ENCODE data around the gene RAVER1.
"Not testable (repeated sequence)": the region's sequence is repeated elsewhere in the genome, so short reads cannot be mapped to it uniquely, and the experiment has no call there.

RAVER1 gene

DNA sequence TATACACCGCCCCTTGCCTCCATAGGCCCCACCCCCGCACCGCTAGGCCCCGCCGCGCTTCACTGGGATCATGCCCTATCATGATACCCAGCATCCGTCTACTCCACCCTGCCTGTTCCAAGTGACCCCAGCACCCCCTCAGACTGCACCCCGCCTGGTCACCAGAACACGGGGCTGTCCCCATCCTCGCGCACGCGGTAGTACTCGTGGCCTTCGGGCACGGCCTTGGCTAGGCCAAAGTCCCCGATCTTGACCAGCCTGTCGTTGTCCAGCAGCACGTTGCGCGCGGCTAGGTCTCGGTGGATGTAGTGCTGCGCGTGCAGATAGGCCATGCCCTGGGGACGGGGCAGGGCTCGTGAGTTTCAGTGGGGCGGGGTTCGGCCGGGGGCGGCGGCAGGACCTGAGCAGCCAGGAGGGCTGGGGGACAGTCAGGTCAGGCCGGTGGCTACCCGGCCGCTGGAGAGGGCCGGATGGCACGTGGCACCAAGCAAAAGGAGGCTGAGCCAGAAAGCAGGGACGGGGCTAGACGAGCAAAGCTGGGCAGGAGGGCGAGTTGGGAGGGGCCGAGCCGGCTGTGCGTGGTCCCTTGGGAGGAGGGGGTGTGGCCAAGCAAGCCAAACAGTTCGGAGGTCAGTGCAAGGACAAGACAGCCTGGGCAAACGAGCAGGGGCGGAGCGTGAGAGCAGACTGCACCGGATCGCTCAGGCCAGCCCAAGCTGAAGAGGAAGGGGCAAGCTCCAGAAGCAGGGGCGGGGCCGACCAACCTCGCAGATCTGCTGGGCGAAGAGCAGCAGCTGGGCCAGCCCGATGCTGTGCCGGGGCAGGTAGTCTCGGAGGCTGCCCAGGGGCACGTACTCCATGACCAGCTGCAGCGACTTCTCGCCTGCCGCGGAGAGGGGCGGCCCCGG, 19.7 kb upstream of the RAVER1 start:
- FAIRE-seq (no peak), DNase-seq (ENCODE audit: insufficient read length, low spot score) (no peak)
- TF ChIP-seq SPI1 (IDR thresholded peaks at IDR 0.05; ENCODE audit: low read depth, low read length) = no peak

DNA sequence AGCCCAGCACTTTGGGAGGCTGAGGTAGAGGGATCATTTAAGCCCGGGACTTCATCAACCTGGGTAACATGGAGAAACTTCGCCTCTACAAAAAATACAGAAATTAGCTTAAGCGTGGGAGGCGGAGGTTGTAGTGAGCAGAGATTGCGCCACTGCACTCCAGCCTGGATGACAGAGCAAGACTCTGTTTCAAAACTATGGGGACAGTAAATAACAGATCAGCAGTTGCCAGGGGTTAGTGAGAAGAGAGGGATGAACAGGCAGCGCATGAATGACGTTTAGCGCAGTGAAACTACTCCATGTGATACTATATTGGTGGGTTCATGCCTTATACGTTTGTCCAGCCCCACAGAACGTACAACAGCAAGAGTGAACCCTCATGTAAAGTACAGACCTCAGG, 13.2 kb upstream of the RAVER1 start:
- TF ChIP-seq POLR2A (IDR thresholded peaks at IDR 0.05; ENCODE audit: low read depth, low read length) (no peak), SPI1 (IDR thresholded peaks at IDR 0.05; ENCODE audit: low read depth, low read length) (no peak), POLR2AphosphoS5 (IDR thresholded peaks at IDR 0.05; ENCODE audit: low read depth, low read length) (no peak), TAF1 (IDR thresholded peaks at IDR 0.05; ENCODE audit: low read depth, low read length) (no peak)
- no peak for FAIRE-seq
- no peak for DNase-seq (ENCODE audit: insufficient read length, low spot score)

DNA sequence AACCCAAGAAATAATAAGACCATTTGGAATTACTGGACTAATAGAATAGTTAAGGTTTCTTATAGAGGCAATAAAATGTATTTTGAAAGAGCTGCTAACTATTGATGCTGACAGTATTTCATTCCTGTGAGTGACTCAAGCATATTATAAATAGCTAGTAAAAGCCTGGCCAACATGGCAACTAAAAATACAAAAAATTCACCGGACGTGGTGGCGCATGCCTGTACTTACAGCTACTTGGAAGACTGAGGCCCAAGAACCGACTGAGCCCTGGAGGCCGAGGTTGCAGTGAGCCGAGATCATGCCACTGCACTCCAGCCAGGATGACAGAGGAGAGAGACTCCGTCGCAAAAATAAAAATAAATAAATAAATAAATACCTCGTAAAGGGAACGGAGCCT, 11.5 kb upstream of the RAVER1 start:
- DNase-seq (ENCODE audit: insufficient read length, low spot score) (no peak), FAIRE-seq (no peak)
- TF ChIP-seq POLR2AphosphoS5 (IDR thresholded peaks at IDR 0.05; ENCODE audit: low read depth, low read length) = no peak
- no peak for TF ChIP-seq SPI1 (IDR thresholded peaks at IDR 0.05; ENCODE audit: low read depth, low read length)
- no peak for TF ChIP-seq TAF1 (IDR thresholded peaks at IDR 0.05; ENCODE audit: low read depth, low read length)
- no peak for TF ChIP-seq PAX5 (IDR thresholded peaks at IDR 0.05; ENCODE audit: insufficient read depth, low read length, severe bottlenecking)
- TF ChIP-seq POU2F2 (IDR thresholded peaks at IDR 0.05; ENCODE audit: low read depth, low read length) = no peak
- no peak for TF ChIP-seq POLR2A (IDR thresholded peaks at IDR 0.05; ENCODE audit: low read depth, low read length)

DNA sequence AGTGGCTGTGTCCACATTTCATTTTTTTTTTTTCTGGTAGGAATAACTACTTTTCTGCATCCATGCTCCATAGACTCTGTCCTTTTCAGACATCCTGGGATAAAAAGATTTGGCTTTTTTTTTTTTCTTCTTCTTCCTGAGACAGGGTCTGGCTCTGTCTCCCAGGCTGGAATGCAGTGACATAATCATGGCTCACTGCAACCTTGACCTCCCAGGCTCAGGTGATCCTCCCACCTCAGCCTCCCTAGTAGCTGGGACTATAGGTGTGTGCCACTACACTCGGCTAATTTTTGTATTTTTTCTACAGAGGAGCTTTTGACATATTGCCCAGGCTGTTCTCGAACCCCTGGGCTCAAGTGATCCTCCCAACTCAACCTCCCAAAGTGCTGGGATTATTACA, 10.2 kb upstream of the RAVER1 start:
- FAIRE-seq (no peak), DNase-seq (ENCODE audit: insufficient read length, low spot score) (no peak)
- no peak for TF ChIP-seq SPI1 (IDR thresholded peaks at IDR 0.05; ENCODE audit: low read depth, low read length)
- no peak for TF ChIP-seq POLR2AphosphoS5 (IDR thresholded peaks at IDR 0.05; ENCODE audit: low read depth, low read length)
- TF ChIP-seq PAX5 (IDR thresholded peaks at IDR 0.05; ENCODE audit: insufficient read depth, low read length, severe bottlenecking) = no peak
- no peak for TF ChIP-seq TAF1 (IDR thresholded peaks at IDR 0.05; ENCODE audit: low read depth, low read length)
- TF ChIP-seq POLR2A (IDR thresholded peaks at IDR 0.05; ENCODE audit: low read depth, low read length) = no peak
- TF ChIP-seq POU2F2 (IDR thresholded peaks at IDR 0.05; ENCODE audit: low read depth, low read length) = no peak

DNA sequence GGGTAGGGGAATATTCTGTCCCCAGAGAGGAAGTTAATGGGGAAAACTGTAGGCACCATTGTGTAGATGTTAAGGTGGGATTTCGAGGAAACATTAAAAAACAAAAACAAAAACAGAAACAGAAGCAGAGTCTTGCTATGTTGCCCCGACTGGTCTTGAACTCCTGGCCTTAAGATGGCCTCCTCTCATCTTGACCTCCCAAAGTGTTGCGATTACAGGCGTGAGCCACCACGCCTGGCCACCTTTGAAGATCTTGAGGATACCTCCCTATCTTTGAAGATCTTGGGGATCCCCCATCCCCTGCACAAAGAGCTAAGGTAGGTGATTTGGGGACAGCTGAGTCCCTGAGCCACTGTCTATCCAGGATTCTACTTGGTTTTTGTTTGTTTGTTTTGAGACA, 6.6 kb upstream of the RAVER1 start:
- TF ChIP-seq SPI1 (IDR thresholded peaks at IDR 0.05; ENCODE audit: low read depth, low read length) (no peak), TAF1 (IDR thresholded peaks at IDR 0.05; ENCODE audit: low read depth, low read length) (no peak), PAX5 (IDR thresholded peaks at IDR 0.05; ENCODE audit: insufficient read depth, low read length, severe bottlenecking) (no peak), POLR2A (IDR thresholded peaks at IDR 0.05; ENCODE audit: low read depth, low read length) (no peak), POLR2AphosphoS5 (IDR thresholded peaks at IDR 0.05; ENCODE audit: low read depth, low read length) (no peak), POU2F2 (IDR thresholded peaks at IDR 0.05; ENCODE audit: low read depth, low read length) (no peak)
- no peak for DNase-seq (ENCODE audit: insufficient read length, low spot score)
- FAIRE-seq = no peak

DNA sequence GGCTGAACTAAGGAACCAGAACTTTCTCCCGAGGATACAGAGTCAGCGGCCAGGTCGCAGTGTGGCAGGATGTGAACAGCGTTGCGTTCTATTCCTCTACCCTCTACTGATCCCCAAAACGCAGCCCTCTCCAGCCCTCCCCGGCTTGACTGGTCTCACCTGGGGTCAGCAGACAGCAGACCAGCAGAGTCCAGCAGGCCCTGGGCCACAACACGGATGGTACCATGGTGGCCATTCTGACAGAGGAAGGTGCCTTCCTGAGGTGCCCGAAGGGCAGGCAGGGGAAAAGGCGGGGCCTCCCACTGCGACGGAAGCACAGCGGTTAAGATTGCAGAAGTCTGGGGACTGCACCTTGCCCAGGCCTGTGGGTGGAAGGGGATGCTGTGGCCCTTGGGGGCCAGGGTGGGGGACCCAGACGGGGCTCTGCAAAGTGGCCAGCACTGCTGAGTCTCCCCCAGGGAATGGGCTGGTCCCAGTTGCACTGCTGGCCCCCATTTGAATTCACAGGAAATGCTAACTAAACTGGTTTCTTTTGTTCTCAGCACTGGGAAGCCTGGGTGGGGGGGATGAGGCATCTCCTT, 6.1 kb upstream of the RAVER1 start, which contains the start of gene ICAM3:
TSS of gene ICAM3 (minus strand) at position 245 of the 581 bp plus-strand sequence. CDS start at position 235, 10 bp downstream.
- TF ChIP-seq PAX5 (IDR thresholded peaks at IDR 0.05; ENCODE audit: insufficient read depth, low read length, severe bottlenecking) = no peak
- TF ChIP-seq TAF1 (IDR thresholded peaks at IDR 0.05; ENCODE audit: low read depth, low read length) = no peak; the same call in 1 of the 2 replicates
- TF ChIP-seq POU2F2 (IDR thresholded peaks at IDR 0.05; ENCODE audit: low read depth, low read length) = no peak
- TF ChIP-seq SPI1 (IDR thresholded peaks at IDR 0.05; ENCODE audit: low read depth, low read length) = peak; percentile 65
- peak; percentile 37; the same call in 1 of the 2 replicates for TF ChIP-seq POLR2A (IDR thresholded peaks at IDR 0.05; ENCODE audit: low read depth, low read length)
- TF ChIP-seq POLR2AphosphoS5 (IDR thresholded peaks at IDR 0.05; ENCODE audit: low read depth, low read length) = no peak
- DNase-seq (ENCODE audit: insufficient read length, low spot score) (peak; percentile 72), FAIRE-seq (peak; percentile 94)

DNA sequence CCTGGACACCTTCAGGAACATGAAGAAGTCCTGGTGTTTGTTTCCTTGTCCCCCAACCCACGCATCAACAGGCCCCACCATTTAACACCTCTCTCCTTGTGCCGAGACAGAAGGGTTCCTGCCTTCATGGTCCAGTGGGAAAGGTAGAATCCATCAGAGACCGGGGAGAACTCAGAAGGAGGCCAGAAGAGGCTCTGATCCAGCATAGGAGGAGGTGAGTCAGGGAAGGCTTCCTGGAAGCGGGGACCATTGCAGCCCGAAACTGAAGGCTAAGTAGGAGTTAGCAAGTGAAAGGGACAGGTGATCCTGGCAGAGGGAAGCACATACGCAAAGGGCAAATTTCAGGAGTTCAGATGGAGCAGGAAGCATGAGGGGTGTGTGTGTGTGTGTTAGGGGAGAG, 5.6 kb upstream of the RAVER1 start:
- FAIRE-seq (no peak), DNase-seq (ENCODE audit: insufficient read length, low spot score) (no peak)
- TF ChIP-seq POLR2AphosphoS5 (IDR thresholded peaks at IDR 0.05; ENCODE audit: low read depth, low read length) (no peak), TAF1 (IDR thresholded peaks at IDR 0.05; ENCODE audit: low read depth, low read length) (no peak), POU2F2 (IDR thresholded peaks at IDR 0.05; ENCODE audit: low read depth, low read length) (no peak), POLR2A (IDR thresholded peaks at IDR 0.05; ENCODE audit: low read depth, low read length) (no peak), SPI1 (IDR thresholded peaks at IDR 0.05; ENCODE audit: low read depth, low read length) (no peak), PAX5 (IDR thresholded peaks at IDR 0.05; ENCODE audit: insufficient read depth, low read length, severe bottlenecking) (no peak)

DNA sequence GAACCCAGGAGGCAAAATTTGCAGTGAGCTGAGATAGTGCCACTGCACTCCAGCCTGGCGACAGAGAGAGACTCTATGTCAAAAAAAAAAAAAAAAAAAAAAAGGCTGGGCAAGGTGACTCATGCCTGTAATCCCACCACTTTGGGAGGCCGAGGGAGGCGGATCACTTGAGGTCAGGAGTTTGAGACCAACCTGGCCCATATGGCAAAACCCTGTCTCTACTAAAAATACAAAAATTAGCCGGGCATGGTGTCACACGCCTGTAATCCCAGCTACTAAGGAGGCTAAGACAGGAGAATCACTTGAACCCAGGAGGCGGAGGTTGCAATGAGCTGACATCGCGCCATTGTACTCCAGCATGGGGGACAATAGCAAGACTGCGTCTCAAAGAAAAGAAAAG, 3.4 kb upstream of the RAVER1 start:
- FAIRE-seq; DNase-seq (ENCODE audit: insufficient read length, low spot score): not testable (repeated sequence)

DNA sequence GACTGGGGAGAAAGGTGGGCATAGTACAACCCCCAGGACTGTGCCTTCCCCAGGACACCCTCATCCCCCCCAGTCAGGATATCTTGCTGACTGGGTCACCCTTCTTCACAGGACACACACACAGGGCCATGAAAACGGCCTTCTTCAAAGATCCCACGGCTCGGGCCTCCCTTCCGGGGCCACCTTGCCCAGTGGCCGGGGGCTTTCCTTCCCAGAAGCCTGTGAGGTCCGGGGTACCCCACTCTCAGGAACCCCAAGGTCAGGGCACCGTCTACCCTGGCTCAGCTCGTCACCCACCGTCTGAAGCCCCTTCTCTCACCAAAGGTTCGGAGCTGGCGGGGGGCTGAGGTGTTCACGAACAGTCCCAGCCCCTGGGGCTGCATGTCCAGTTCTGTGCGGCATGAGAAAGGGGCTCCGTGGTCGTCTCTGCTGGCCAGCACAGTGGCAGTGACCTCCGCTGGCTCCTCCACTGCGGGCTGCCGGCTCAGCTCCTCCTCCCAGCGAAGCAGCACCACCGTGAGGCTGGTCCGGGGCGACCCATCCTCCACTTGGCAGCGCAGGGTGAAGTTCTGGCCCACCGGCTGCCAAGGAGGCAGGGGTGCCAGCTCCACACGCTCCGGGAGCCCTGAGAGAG, 2.1 kb upstream of the RAVER1 start:
- TF ChIP-seq POLR2A (IDR thresholded peaks at IDR 0.05; ENCODE audit: low read depth, low read length) (no peak), POLR2AphosphoS5 (IDR thresholded peaks at IDR 0.05; ENCODE audit: low read depth, low read length) (no peak), TAF1 (IDR thresholded peaks at IDR 0.05; ENCODE audit: low read depth, low read length) (no peak), SPI1 (IDR thresholded peaks at IDR 0.05; ENCODE audit: low read depth, low read length) (no peak), PAX5 (IDR thresholded peaks at IDR 0.05; ENCODE audit: insufficient read depth, low read length, severe bottlenecking) (no peak), POU2F2 (IDR thresholded peaks at IDR 0.05; ENCODE audit: low read depth, low read length) (no peak)
- no peak for DNase-seq (ENCODE audit: insufficient read length, low spot score)
- no peak for FAIRE-seq
